Heart left ventricle (tissue), 16 donors: ENCODE results near the gene SLC22A23. TPM values are rescaled to one million over a fixed set of nuclear protein-coding genes. Genes with fewer than 3 reads are reported as not detected.

ENCODE experiments used
- ATAC-seq, 4 donors: fragments of 200-7000 bp; cut with Tn5 transposase; one replicate each; pipeline ENCODE4 v1.9.1; 2020 to 2022; ENCODE audit warnings: moderate library complexity in 4 of 4, mild to moderate bottlenecking in 3 of 4, moderate number of reproducible peaks in 1 of 4
- DNase-seq, 5 donors: peaks; one replicate each; pipeline ENCODE4 v3.0.0-alpha.2; 2020
- H3K27ac ChIP-seq, 12 donors: fragments of 200-600 bp; sonication (generic) in 4 of 12; one replicate each; pipeline versions ENCODE4 v1.5.0 to v1.8.0; 2016 to 2022; ENCODE audit warnings: mild to moderate bottlenecking in 2 of 12
- H3K27me3 ChIP-seq, 9 donors: fragments of 200-600 bp; sonication (generic) in 2 of 9; one replicate each; pipeline versions ENCODE4 v1.5.1 to v1.8.0; 2016 to 2022; ENCODE audit warnings: mild to moderate bottlenecking in 3 of 9
- H3K36me3 ChIP-seq, 9 donors: fragments of 200-600 bp; sonication (generic) in 2 of 9; one replicate each; pipeline versions ENCODE4 v1.5.0 to v1.8.0; 2018 to 2022; ENCODE audit warnings: mild to moderate bottlenecking in 2 of 9
- H3K4me1 ChIP-seq, 12 donors: fragments of 200-600 bp; sonication (generic) in 4 of 12; one replicate each; pipeline versions ENCODE4 v1.5.0 to v1.8.0; 2016 to 2022; ENCODE audit warnings: mild to moderate bottlenecking in 3 of 12
- H3K4me3 ChIP-seq, 12 donors: fragments of 200-600 bp; sonication (generic) in 4 of 12; one replicate each; pipeline versions ENCODE4 v1.5.0 to v1.8.0; 2017 to 2022; ENCODE audit warnings: mild to moderate bottlenecking in 9 of 12, moderate library complexity in 4 of 12
- H3K9me3 ChIP-seq, 12 donors: fragments of 200-600 bp; sonication (generic) in 4 of 12; one replicate each; pipeline versions ENCODE4 v1.5.0 to v1.8.0; 2016 to 2022; ENCODE audit warnings: mild to moderate bottlenecking in 1 of 12
- CTCF ChIP-seq, 12 donors: fragments of 200-600 bp; sonication (generic) in 4 of 12; IDR thresholded peaks; one replicate each; pipeline versions ENCODE4 v1.5.0 to v1.8.0; 2018 to 2022; ENCODE audit warnings: antibody characterized with exemption in 12 of 12, mild to moderate bottlenecking in 5 of 12
- POLR2A ChIP-seq, 2 donors: fragments of 450-650 bp; IDR thresholded peaks; one replicate each; pipeline ENCODE4 v1.6.1; 2017; ENCODE audit warnings: antibody characterized with exemption in 2 of 2, mild to moderate bottlenecking in 2 of 2, moderate library complexity in 2 of 2
- whole genome bisulfite sequencing, 4 donors: extraction: QIAGEN DNeasy Blood & Tissue Kit in 2 of 4; methylation state at CpG; one replicate each; pipeline versions ENCODE4 v1.1.5 to v1.1.7; 2013 to 2018; 5-methylcytosine and 5-hydroxymethylcytosine counted together
- intact Hi-C, 10 donors: fragments of 100-400 bp; cut with DNase I; formaldehyde crosslinking; loops; one replicate each; pipeline versions ENCODE4 v1.11.1 to v1.14.2; 2022
- polyA plus RNA-seq, 2 donors: library from polyadenylated mRNA; stranded (reverse); fragments of 200-250 nt; gene quantifications; one replicate each; pipeline ENCODE4 v1.2.3, GENCODE V29; 2013
- total RNA-seq, 9 donors: library from RNA; depleted of rRNA in 2 of 9; stranded (reverse); fragments of >200 nt in 2 of 9; fragmentation: NEBNext Ultra II Directional in 3 of 9; extraction: Animal tissue kit (Norgen Biotek cat#: 25700) in 3 of 9; gene quantifications; one replicate each; pipeline versions ENCODE4 v1.1.0 to v1.2.4, GENCODE V29; 2016 to 2023
- donor health status: ischemic (EF 13 %, LVEDD 7.1; RV severe dilation, severe dysfunction).
- donor health status: healthy with polysubstance abuse.
- donor health status: DM: no; HTN: yes; CAD: no.
- donor health status: DM: no; HTN: no; CAD: no.
- donor health status: ischemic (EF 25% LVEDD 6.9; RV normal size, moderate dysfunction).
- donor health status: ischemic (EF 25% LVEDD 5.7; RV mildly dilated, moderate dysfunction).
- donor health status: healthy.
- donor health status: DM: yes; HTN: yes; CAD: no.
- donor health status: ischemic (EF 35%, LVEDD 5.7; RV mildly dilated, moderate dysfunction).
- donor health status: nonischemic (EF 11% LVEDD 7.7; RV severe dilation, severe dysfunction).
- donor health status: DM: yes; HTN: yes; CAD: no.
- donor health status: PGD.
- donor health status: ischemic (EF 29% LVEDD 5.4; RV normal size, mild dysfunction).
- donor health status: nonischemic (EF 23%, LVEDD 6.1; RV moderate dilation, normal function).

SLC22A23 gene
- total and polyA plus RNA-seq, 11 donors, result 2.9 to 12.4 (median 5.2) TPM

- Histone ChIP-seq H3K27me3 (no peaks in the 10 kb centered on the region), H3K4me1 (peaks cover 6 to 37% (median 23%) of the 10 kb centered on the region in 12 donors), H3K4me3 (no peak overlapping the region), H3K36me3 (no peaks in the 10 kb centered on the region), H3K9me3 (no peaks in the 10 kb centered on the region), H3K27ac (no peak overlapping the region)
- 75 to 79% (median 76%) methylated on average over 9 of the region's 9 CpGs for WGBS, 4 donors
- no peak for ATAC-seq
- intact Hi-C loops, result no loop called here
- no peak for DNase-seq
- no peak for TF ChIP-seq POLR2A (IDR thresholded peaks at IDR 0.05)
- TF ChIP-seq CTCF (IDR thresholded peaks at IDR 0.05), result no peak
These were observed 103.5 kb downstream of the SLC22A23 start for GRCh38 chr6:3353213-3353903.

- WGBS, 4 donors, result 86 to 90% (median 88%) methylated on average over 9 of the region's 9 CpGs
- ATAC-seq (no peak), DNase-seq (no peak)
- Histone ChIP-seq H3K9me3 (no peaks in the 10 kb centered on the region), H3K27ac (no peak overlapping the region), H3K4me1 (peaks cover 6 to 35% (median 23%) of the 10 kb centered on the region in 12 donors), H3K4me3 (no peak overlapping the region), H3K27me3 (no peaks in the 10 kb centered on the region), H3K36me3 (no peaks in the 10 kb centered on the region)
- intact Hi-C loops, result no loop called here
- no peak for TF ChIP-seq POLR2A (IDR thresholded peaks at IDR 0.05)
- TF ChIP-seq CTCF (IDR thresholded peaks at IDR 0.05), result no peak
These were observed 104.2 kb downstream of the SLC22A23 start for GRCh38 chr6:3352678-3353077.

GRCh38 chr6:3351829-3352524 lies 104.9 kb downstream of the SLC22A23 start:
- no peaks in the 10 kb centered on the region for H3K9me3 ChIP-seq
- H3K27me3 ChIP-seq, result no peaks in the 10 kb centered on the region
- DNase-seq (no peak), ATAC-seq (no peak)
- H3K27ac ChIP-seq, result no peak overlapping the region
- 90 to 94% (median 92%) methylated on average over 9 of the region's 9 CpGs for WGBS, 4 donors
- H3K4me1 ChIP-seq, result peaks cover 5 to 28% (median 18%) of the 10 kb centered on the region in 12 donors
- TF ChIP-seq CTCF (IDR thresholded peaks at IDR 0.05), result no peak
- no peak for TF ChIP-seq POLR2A (IDR thresholded peaks at IDR 0.05)
- H3K36me3 ChIP-seq, result no peaks in the 10 kb centered on the region
- intact Hi-C loops, result no loop called here
- no peak overlapping the region for H3K4me3 ChIP-seq

GRCh38 chr6:3351105-3351676 lies 105.7 kb downstream of the SLC22A23 start:
- ATAC-seq, result no peak
- WGBS, 4 donors, result 64 to 69% (median 68%) methylated on average over 15 of the region's 15 CpGs
- intact Hi-C loops, result no loop called here
- Histone ChIP-seq H3K4me1 (peaks cover 0 to 20% (median 13%) of the 10 kb centered on the region in 12 donors), H3K27me3 (no peaks in the 10 kb centered on the region), H3K27ac (no peak overlapping the region), H3K9me3 (no peaks in the 10 kb centered on the region), H3K36me3 (no peaks in the 10 kb centered on the region), H3K4me3 (no peak overlapping the region)
- TF ChIP-seq CTCF (IDR thresholded peaks at IDR 0.05) (no peak), POLR2A (IDR thresholded peaks at IDR 0.05) (no peak)
- no peak for DNase-seq
